Liver (tissue), 9 donors: ENCODE data around the gene ITGB7. TPM values are rescaled to one million over a fixed set of nuclear protein-coding genes. Genes with fewer than 3 reads are reported as not detected.

Source experiments
- DNase-seq: peaks from one replicate; pipeline ENCODE4 v3.0.0-alpha.2; 2017; ENCODE audit warnings: low spot score
- H3K27ac ChIP-seq, 2 donors: one replicate each; pipeline ENCODE4 v1.7.0; 2013; ENCODE audit warnings: inconsistent platforms in 2 of 2, low read length in 2 of 2, control low read depth in 1 of 2, low read depth in 1 of 2, mild to moderate bottlenecking in 1 of 2
- H3K27me3 ChIP-seq, 4 donors: one replicate each; pipeline versions ENCODE4 v1.6.1 to v1.7.0; 2013; ENCODE audit warnings: low read length in 3 of 4, inconsistent platforms in 1 of 4, mild to moderate bottlenecking in 1 of 4, moderate library complexity in 1 of 4; ENCODE audit not compliant: control insufficient read depth in 4 of 4, insufficient read depth in 4 of 4
- H3K36me3 ChIP-seq, 4 donors: one replicate each; pipeline versions ENCODE4 v1.6.1 to v1.7.0; 2013; ENCODE audit warnings: low read length in 3 of 4, mild to moderate bottlenecking in 3 of 4, low read depth in 1 of 4, moderate library complexity in 1 of 4; ENCODE audit not compliant: control insufficient read depth in 4 of 4, insufficient read depth in 3 of 4
- H3K4me1 ChIP-seq, 4 donors: one replicate each; pipeline versions ENCODE4 v1.6.1 to v1.7.0; 2013; ENCODE audit warnings: low read length in 3 of 4, mild to moderate bottlenecking in 3 of 4, moderate library complexity in 1 of 4; ENCODE audit not compliant: control insufficient read depth in 4 of 4, insufficient read depth in 4 of 4
- H3K4me3 ChIP-seq, 3 donors: one replicate each; pipeline versions ENCODE4 v1.6.1 to v1.7.0; 2013; ENCODE audit warnings: low read length in 3 of 3, control low read depth in 1 of 3, low read depth in 1 of 3, mild to moderate bottlenecking in 1 of 3
- H3K9ac ChIP-seq, 2 donors: one replicate each; pipeline ENCODE4 v1.7.0; 2013; ENCODE audit warnings: low read length in 2 of 2, mild to moderate bottlenecking in 2 of 2, moderate library complexity in 2 of 2, control low read depth in 1 of 2, low read depth in 1 of 2
- H3K9me3 ChIP-seq, 4 donors: one replicate each; pipeline versions ENCODE4 v1.6.1 to v1.7.0; 2013; ENCODE audit warnings: low read length in 3 of 4; ENCODE audit not compliant: control insufficient read depth in 4 of 4
- CTCF ChIP-seq: fragments of 150-350 bp; IDR thresholded peaks from 2 replicates; pipeline ENCODE4 v1.5.1; 2017; ENCODE audit warnings: improper control_type of control experiment, low read depth, low read length; ENCODE audit not compliant: missing input control
- EGR1 ChIP-seq, 2 donors: IDR thresholded peaks; 2 replicates each; pipeline ENCODE4 v1.6.1; 2016 to 2018; ENCODE audit warnings: antibody characterized with exemption in 2 of 2, low read depth in 2 of 2
- FOXA1 ChIP-seq: IDR thresholded peaks from 2 replicates; pipeline ENCODE4 v1.6.1; 2016; ENCODE audit warnings: antibody characterized with exemption
- FOXA2 ChIP-seq: IDR thresholded peaks from 2 replicates; pipeline ENCODE4 v1.6.1; 2016; ENCODE audit warnings: antibody characterized with exemption
- GABPA ChIP-seq, 2 donors: IDR thresholded peaks in 1 of 2; conservative IDR thresholded peaks in 1 of 2; 2 replicates each; pipeline ENCODE4 v1.6.1; 2016; ENCODE audit warnings: antibody characterized with exemption in 2 of 2, mild to moderate bottlenecking in 1 of 2, moderate library complexity in 1 of 2
- HNF4A ChIP-seq, 2 donors: conservative IDR thresholded peaks; 2 replicates each; pipeline ENCODE4 v1.6.1; 2016; ENCODE audit warnings: antibody characterized with exemption in 2 of 2, mild to moderate bottlenecking in 2 of 2
- HNF4G ChIP-seq: IDR thresholded peaks from 2 replicates; pipeline ENCODE4 v1.6.1; 2016; ENCODE audit warnings: antibody characterized with exemption
- JUND ChIP-seq, 2 donors: IDR thresholded peaks; 2 replicates each; pipeline ENCODE4 v1.6.1; 2016; ENCODE audit warnings: antibody characterized with exemption in 2 of 2
- RAD21 ChIP-seq, 2 donors: IDR thresholded peaks; 2 replicates each; pipeline ENCODE4 v1.6.1; 2016; ENCODE audit warnings: antibody characterized with exemption in 2 of 2, mild to moderate bottlenecking in 2 of 2
- REST ChIP-seq: IDR thresholded peaks from 2 replicates; pipeline ENCODE4 v1.6.1; 2016; ENCODE audit warnings: antibody characterized with exemption, mild to moderate bottlenecking
- RXRA ChIP-seq, 2 donors: IDR thresholded peaks; 2 replicates each; pipeline ENCODE4 v1.6.1; 2017 to 2018; ENCODE audit warnings: antibody characterized with exemption in 2 of 2, mild to moderate bottlenecking in 1 of 2
- SP1 ChIP-seq: IDR thresholded peaks from 2 replicates; pipeline ENCODE4 v1.6.1; 2018; ENCODE audit warnings: antibody characterized with exemption, mild to moderate bottlenecking
- TAF1 ChIP-seq: conservative IDR thresholded peaks from 2 replicates; pipeline ENCODE4 v1.6.1; 2016; ENCODE audit warnings: antibody characterized with exemption, mild to moderate bottlenecking
- YY1 ChIP-seq: IDR thresholded peaks from 2 replicates; pipeline ENCODE4 v1.6.1; 2016; ENCODE audit warnings: antibody characterized with exemption, mild to moderate bottlenecking
- ZBTB33 ChIP-seq: IDR thresholded peaks from 2 replicates; pipeline ENCODE4 v1.6.1; 2016; ENCODE audit warnings: antibody characterized with exemption
- WGBS: extraction: QIAGEN DNeasy Blood & Tissue Kit; methylation state at CpG from one replicate; pipeline ENCODE4 v1.1.7; 2013; 5-methylcytosine and 5-hydroxymethylcytosine counted together
- polyA plus RNA-seq, 2 donors: library from polyadenylated mRNA; stranded (reverse) in 1 of 2; unstranded in 1 of 2; fragments of 200-250 nt in 1 of 2; fragments of >200 nt in 1 of 2; fragmentation: Nextera tagmentation in 1 of 2; extraction: Ambion mirVana in 1 of 2; gene quantifications; one replicate each; pipeline versions ENCODE4 v1.2.1 to v1.2.3, GENCODE V29; 2013 to 2015
- total RNA-seq, 2 donors: library from RNA; depleted of rRNA; stranded (reverse); fragments of >200 nt; gene quantifications; one replicate each; pipeline ENCODE4 v1.2.3, GENCODE V29; 2014
- TF ChIP-seq, protein P1 (sequence below): IDR thresholded peaks from 2 replicates; pipeline ENCODE4 v1.6.1; 2016; ENCODE audit warnings: antibody characterized with exemption
- donor health status: healthy.
- donor health status: healthy.
- donor health status: healthy.
- donor health status: healthy.
- donor health status: healthy.

The ITGB7 gene
- total and polyA plus RNA-seq, 4 donors = 1.7 to 2.4 (median 2.1) TPM

GRCh38 chr12:53212931-53213330 is 5.9 kb upstream of the ITGB7 start:
- no peaks in the 10 kb centered on the region for H3K27me3 ChIP-seq
- H3K36me3 ChIP-seq = no peaks in the 10 kb centered on the region
- DNase-seq = no peak
- no peak overlapping the region for H3K4me3 ChIP-seq
- H3K4me1 ChIP-seq = peaks cover 0 to 27% (median 0%) of the 10 kb centered on the region in 4 donors
- H3K9me3 ChIP-seq = no peaks in the 10 kb centered on the region
- no peak overlapping the region for H3K27ac ChIP-seq
- no peak overlapping the region for H3K9ac ChIP-seq
- no peak for TF ChIP-seq REST
- no peak for TF ChIP-seq ZBTB33
- no peak for TF ChIP-seq SP1
- TF ChIP-seq RXRA (IDR thresholded peaks at IDR 0.05) = no peak
- no peak for TF ChIP-seq EGR1 (IDR thresholded peaks at IDR 0.05; ENCODE audit: low read depth in 2 of 2)
- no peak for TF ChIP-seq TAF1
- no peak for TF ChIP-seq HNF4G
- TF ChIP-seq CTCF = no peak
- TF ChIP-seq HNF4A (conservative IDR thresholded peaks at IDR 0.05) = no peak
- no peak for TF ChIP-seq JUND (IDR thresholded peaks at IDR 0.05)
- TF ChIP-seq, protein P1, sequence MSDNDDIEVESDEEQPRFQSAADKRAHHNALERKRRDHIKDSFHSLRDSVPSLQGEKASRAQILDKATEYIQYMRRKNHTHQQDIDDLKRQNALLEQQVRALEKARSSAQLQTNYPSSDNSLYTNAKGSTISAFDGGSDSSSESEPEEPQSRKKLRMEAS = no peak
- TF ChIP-seq GABPA (IDR thresholded peaks at IDR 0.05 in 1 of 2, conservative IDR thresholded peaks at IDR 0.05 in 1 of 2) = no peak
- TF ChIP-seq FOXA2 = no peak
- TF ChIP-seq FOXA1 = no peak
- no peak for TF ChIP-seq RAD21 (IDR thresholded peaks at IDR 0.05)
- TF ChIP-seq YY1 = no peak
- 36% methylated on average over 12 of the region's 12 CpGs for WGBS
